CD4-positive, alpha-beta T cell treated with Interleukin-17A for 1 hour (primary cell): ENCODE measurements around the gene MGAT4D.
"Not testable (repeated sequence)": the region's sequence is repeated elsewhere in the genome, so short reads cannot be mapped to it uniquely, and the experiment has no call there.

ENCODE experiments used
- DNase-seq: peaks from one replicate; pipeline ENCODE4 v3.0.0-alpha.2; 2020

Gene MGAT4D

GRCh38 chr4:140427919-140428471 is 70.1 kb downstream of the MGAT4D start:
- no peak for DNase-seq

GRCh38 chr4:140427106-140427918 is 70.8 kb downstream of the MGAT4D start, which contains the start of gene CLGN:
Gene CLGN (minus strand): TSS chr4:140427648. CDS start chr4:140413078, 14,570 bp downstream.
- peak; percentile 9 for DNase-seq

- DNase-seq = no peak
Observed at GRCh38 chr4:140426610-140427105, 71.4 kb downstream of the MGAT4D start.

GRCh38 chr4:140423106-140423505 is 75.0 kb downstream of the MGAT4D start:
- no peak for DNase-seq

- not testable (repeated sequence) for DNase-seq
Observed at GRCh38 chr4:140413130-140413969, 84.7 kb downstream of the MGAT4D start.

- no peak for DNase-seq
Observed at GRCh38 chr4:140408974-140409373, 89.1 kb downstream of the MGAT4D start.

GRCh38 chr4:140406292-140406691 is 91.8 kb downstream of the MGAT4D start:
- no peak for DNase-seq

- no peak for DNase-seq
Observed at GRCh38 chr4:140400111-140400510, 98.0 kb downstream of the MGAT4D start.

- no peak for DNase-seq
Observed at GRCh38 chr4:140395668-140396067, 102.4 kb downstream of the MGAT4D start.
